Measurements from ENCODE around the gene BBS1.

DNA sequence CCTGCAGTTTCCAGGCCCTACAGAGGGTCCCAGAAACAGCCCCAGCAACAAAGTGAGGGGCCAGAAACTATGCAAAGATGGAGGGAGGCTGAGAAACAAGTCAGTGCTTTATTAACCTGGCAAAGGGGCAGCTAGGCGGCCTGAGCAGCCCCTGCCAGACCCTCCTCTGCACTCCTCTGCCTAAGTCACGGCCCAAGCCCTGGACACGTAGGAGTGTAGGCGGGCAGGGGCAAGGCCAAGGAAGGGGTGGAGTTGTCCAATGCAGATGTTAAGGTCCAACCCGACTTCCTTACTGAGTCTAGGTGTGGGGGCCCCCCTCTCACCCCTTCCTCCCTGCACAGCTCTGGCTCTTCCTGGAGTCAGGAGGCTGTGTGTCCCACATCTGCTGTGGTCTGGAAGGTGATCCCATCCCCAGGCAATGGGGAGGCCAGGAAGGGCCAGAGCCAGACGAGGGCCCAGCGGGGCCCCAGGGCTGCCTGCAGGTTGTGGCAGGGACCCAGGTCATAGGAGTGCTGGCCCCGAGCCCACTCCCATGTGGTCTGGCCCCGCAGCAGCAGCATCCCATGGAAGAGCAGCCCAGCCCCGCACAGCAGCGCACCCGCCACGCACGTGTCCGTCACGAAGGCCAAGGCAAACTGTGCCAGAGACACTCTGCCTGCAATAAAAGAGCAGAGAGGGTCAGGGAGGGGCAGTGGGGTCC lies 28.9 kb downstream of the BBS1 start:
- TF ChIP-seq POLR2A (IDR thresholded peaks at IDR 0.05): no peak
- TF ChIP-seq, protein P1, sequence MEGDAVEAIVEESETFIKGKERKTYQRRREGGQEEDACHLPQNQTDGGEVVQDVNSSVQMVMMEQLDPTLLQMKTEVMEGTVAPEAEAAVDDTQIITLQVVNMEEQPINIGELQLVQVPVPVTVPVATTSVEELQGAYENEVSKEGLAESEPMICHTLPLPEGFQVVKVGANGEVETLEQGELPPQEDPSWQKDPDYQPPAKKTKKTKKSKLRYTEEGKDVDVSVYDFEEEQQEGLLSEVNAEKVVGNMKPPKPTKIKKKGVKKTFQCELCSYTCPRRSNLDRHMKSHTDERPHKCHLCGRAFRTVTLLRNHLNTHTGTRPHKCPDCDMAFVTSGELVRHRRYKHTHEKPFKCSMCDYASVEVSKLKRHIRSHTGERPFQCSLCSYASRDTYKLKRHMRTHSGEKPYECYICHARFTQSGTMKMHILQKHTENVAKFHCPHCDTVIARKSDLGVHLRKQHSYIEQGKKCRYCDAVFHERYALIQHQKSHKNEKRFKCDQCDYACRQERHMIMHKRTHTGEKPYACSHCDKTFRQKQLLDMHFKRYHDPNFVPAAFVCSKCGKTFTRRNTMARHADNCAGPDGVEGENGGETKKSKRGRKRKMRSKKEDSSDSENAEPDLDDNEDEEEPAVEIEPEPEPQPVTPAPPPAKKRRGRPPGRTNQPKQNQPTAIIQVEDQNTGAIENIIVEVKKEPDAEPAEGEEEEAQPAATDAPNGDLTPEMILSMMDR (IDR thresholded peaks at IDR 0.05): no peak
